ENCODE results near the gene UACA.

The UACA gene

GRCh38 chr15:70720228-70721016 is 42.9 kb downstream of the UACA start:
- H3K27me3 ChIP-seq (ENCODE audit: low read depth, low read length), result no peaks in the 10 kb centered on the region
- H3K4me3 ChIP-seq (ENCODE audit: low read depth in 1 of 2, low read length in 2 of 2), result no peak overlapping the region
- no peaks in the 10 kb centered on the region for H3K36me3 ChIP-seq (ENCODE audit: control insufficient read depth in 1 of 2, insufficient read depth in 2 of 2, low read length in 2 of 2)
- H3K9me3 ChIP-seq (ENCODE audit: control insufficient read depth in 1 of 2, low read length in 2 of 2), result no peaks in the 10 kb centered on the region
- peaks cover 0 to 27% of the 10 kb centered on the region in 2 donors for H3K4me1 ChIP-seq (ENCODE audit: control insufficient read depth in 1 of 2, insufficient read depth in 2 of 2, low read length in 2 of 2)
- no peak overlapping the region for H3K27ac ChIP-seq (ENCODE audit: low read length)

GRCh38 chr15:70717237-70717793 is 46.0 kb downstream of the UACA start:
- H3K36me3 ChIP-seq (ENCODE audit: control insufficient read depth in 1 of 2, insufficient read depth in 2 of 2, low read length in 2 of 2), result no peaks in the 10 kb centered on the region
- no peak overlapping the region for H3K27ac ChIP-seq (ENCODE audit: low read length)
- H3K4me1 ChIP-seq (ENCODE audit: control insufficient read depth in 1 of 2, insufficient read depth in 2 of 2, low read length in 2 of 2), result peaks cover 18 to 52% of the 10 kb centered on the region in 2 donors
- H3K27me3 ChIP-seq (ENCODE audit: low read depth, low read length), result no peaks in the 10 kb centered on the region
- no peak overlapping the region for H3K4me3 ChIP-seq (ENCODE audit: low read depth in 1 of 2, low read length in 2 of 2)
- H3K9me3 ChIP-seq (ENCODE audit: control insufficient read depth in 1 of 2, low read length in 2 of 2), result no peaks in the 10 kb centered on the region

- no peaks in the 10 kb centered on the region for H3K36me3 ChIP-seq (ENCODE audit: control insufficient read depth in 1 of 2, insufficient read depth in 2 of 2, low read length in 2 of 2)
- no peak overlapping the region for H3K4me3 ChIP-seq (ENCODE audit: low read depth in 1 of 2, low read length in 2 of 2)
- no peaks in the 10 kb centered on the region for H3K27me3 ChIP-seq (ENCODE audit: low read depth, low read length)
- peaks cover 18 to 52% of the 10 kb centered on the region in 2 donors for H3K4me1 ChIP-seq (ENCODE audit: control insufficient read depth in 1 of 2, insufficient read depth in 2 of 2, low read length in 2 of 2)
- no peaks in the 10 kb centered on the region for H3K9me3 ChIP-seq (ENCODE audit: control insufficient read depth in 1 of 2, low read length in 2 of 2)
- no peak overlapping the region for H3K27ac ChIP-seq (ENCODE audit: low read length)
These were observed 47.4 kb downstream of the UACA start for GRCh38 chr15:70715840-70716485.

- H3K36me3 ChIP-seq (ENCODE audit: control insufficient read depth in 1 of 2, insufficient read depth in 2 of 2, low read length in 2 of 2), result no peaks in the 10 kb centered on the region
- peak overlapping the region; percentile 8 to 17 for H3K4me3 ChIP-seq (ENCODE audit: low read depth in 1 of 2, low read length in 2 of 2)
- H3K9me3 ChIP-seq (ENCODE audit: control insufficient read depth in 1 of 2, low read length in 2 of 2), result no peaks in the 10 kb centered on the region
- peaks cover 18 to 46% of the 10 kb centered on the region in 2 donors for H3K4me1 ChIP-seq (ENCODE audit: control insufficient read depth in 1 of 2, insufficient read depth in 2 of 2, low read length in 2 of 2)
- no peaks in the 10 kb centered on the region for H3K27me3 ChIP-seq (ENCODE audit: low read depth, low read length)
- peak overlapping the region; percentile 41 for H3K27ac ChIP-seq (ENCODE audit: low read length)
These were observed 48.8 kb downstream of the UACA start for GRCh38 chr15:70714565-70714964.

GRCh38 chr15:70714015-70714414 is 49.3 kb downstream of the UACA start:
- peak overlapping the region; percentile 41 for H3K27ac ChIP-seq (ENCODE audit: low read length)
- H3K4me1 ChIP-seq (ENCODE audit: control insufficient read depth in 1 of 2, insufficient read depth in 2 of 2, low read length in 2 of 2), result peaks cover 18 to 46% of the 10 kb centered on the region in 2 donors
- no peaks in the 10 kb centered on the region for H3K36me3 ChIP-seq (ENCODE audit: control insufficient read depth in 1 of 2, insufficient read depth in 2 of 2, low read length in 2 of 2)
- H3K27me3 ChIP-seq (ENCODE audit: low read depth, low read length), result no peaks in the 10 kb centered on the region
- no peaks in the 10 kb centered on the region for H3K9me3 ChIP-seq (ENCODE audit: control insufficient read depth in 1 of 2, low read length in 2 of 2)
- H3K4me3 ChIP-seq (ENCODE audit: low read depth in 1 of 2, low read length in 2 of 2), result peak overlapping the region; percentile 8 to 17

GRCh38 chr15:70712271-70712670 is 51.1 kb downstream of the UACA start:
- Histone ChIP-seq H3K36me3 (ENCODE audit: control insufficient read depth in 1 of 2, insufficient read depth in 2 of 2, low read length in 2 of 2) (no peaks in the 10 kb centered on the region), H3K9me3 (ENCODE audit: control insufficient read depth in 1 of 2, low read length in 2 of 2) (no peaks in the 10 kb centered on the region), H3K4me3 (ENCODE audit: low read depth in 1 of 2, low read length in 2 of 2) (no peak overlapping the region), H3K27ac (ENCODE audit: low read length) (no peak overlapping the region), H3K27me3 (ENCODE audit: low read depth, low read length) (no peaks in the 10 kb centered on the region), H3K4me1 (ENCODE audit: control insufficient read depth in 1 of 2, insufficient read depth in 2 of 2, low read length in 2 of 2) (peaks cover 18 to 39% of the 10 kb centered on the region in 2 donors)

- Histone ChIP-seq H3K9me3 (ENCODE audit: control insufficient read depth in 1 of 2, low read length in 2 of 2) (no peaks in the 10 kb centered on the region), H3K36me3 (ENCODE audit: control insufficient read depth in 1 of 2, insufficient read depth in 2 of 2, low read length in 2 of 2) (no peaks in the 10 kb centered on the region), H3K27ac (ENCODE audit: low read length) (no peak overlapping the region), H3K4me3 (ENCODE audit: low read depth in 1 of 2, low read length in 2 of 2) (no peak overlapping the region), H3K27me3 (ENCODE audit: low read depth, low read length) (no peaks in the 10 kb centered on the region), H3K4me1 (ENCODE audit: control insufficient read depth in 1 of 2, insufficient read depth in 2 of 2, low read length in 2 of 2) (peaks cover 18 to 27% of the 10 kb centered on the region in 2 donors)
These were observed 52.6 kb downstream of the UACA start for GRCh38 chr15:70710714-70711113.

GRCh38 chr15:70708839-70709238 is 54.5 kb downstream of the UACA start:
- no peaks in the 10 kb centered on the region for H3K36me3 ChIP-seq (ENCODE audit: control insufficient read depth in 1 of 2, insufficient read depth in 2 of 2, low read length in 2 of 2)
- no peaks in the 10 kb centered on the region for H3K27me3 ChIP-seq (ENCODE audit: low read depth, low read length)
- H3K4me1 ChIP-seq (ENCODE audit: control insufficient read depth in 1 of 2, insufficient read depth in 2 of 2, low read length in 2 of 2), result peaks cover 7 to 10% of the 10 kb centered on the region in 2 donors
- no peak overlapping the region for H3K4me3 ChIP-seq (ENCODE audit: low read depth in 1 of 2, low read length in 2 of 2)
- no peak overlapping the region for H3K27ac ChIP-seq (ENCODE audit: low read length)
- H3K9me3 ChIP-seq (ENCODE audit: control insufficient read depth in 1 of 2, low read length in 2 of 2), result no peaks in the 10 kb centered on the region

GRCh38 chr15:70707686-70708300 is 55.6 kb downstream of the UACA start:
- H3K27me3 ChIP-seq (ENCODE audit: low read depth, low read length), result no peaks in the 10 kb centered on the region
- peaks cover 0 to 8% of the 10 kb centered on the region in 2 donors for H3K4me1 ChIP-seq (ENCODE audit: control insufficient read depth in 1 of 2, insufficient read depth in 2 of 2, low read length in 2 of 2)
- no peak overlapping the region for H3K4me3 ChIP-seq (ENCODE audit: low read depth in 1 of 2, low read length in 2 of 2)

GRCh38 chr15:70704731-70705130 is 58.6 kb downstream of the UACA start:
- Histone ChIP-seq H3K27ac (ENCODE audit: low read length) (no peak overlapping the region), H3K9me3 (ENCODE audit: control insufficient read depth in 1 of 2, low read length in 2 of 2) (no peaks in the 10 kb centered on the region), H3K27me3 (ENCODE audit: low read depth, low read length) (no peaks in the 10 kb centered on the region), H3K4me1 (ENCODE audit: control insufficient read depth in 1 of 2, insufficient read depth in 2 of 2, low read length in 2 of 2) (peaks cover 3 to 9% of the 10 kb centered on the region in 2 donors), H3K4me3 (ENCODE audit: low read depth in 1 of 2, low read length in 2 of 2) (no peak overlapping the region), H3K36me3 (ENCODE audit: control insufficient read depth in 1 of 2, insufficient read depth in 2 of 2, low read length in 2 of 2) (no peaks in the 10 kb centered on the region)

More at GRCh38 chr15:70707686-70708300, 55.6 kb downstream of the UACA start:
- Histone ChIP-seq H3K9me3 (ENCODE audit: control insufficient read depth in 1 of 2, low read length in 2 of 2) (no peaks in the 10 kb centered on the region), H3K36me3 (ENCODE audit: control insufficient read depth in 1 of 2, insufficient read depth in 2 of 2, low read length in 2 of 2) (no peaks in the 10 kb centered on the region), H3K27ac (ENCODE audit: low read length) (no peak overlapping the region)

- Histone ChIP-seq H3K4me3 (ENCODE audit: low read depth in 1 of 2, low read length in 2 of 2) (no peak overlapping the region), H3K9me3 (ENCODE audit: control insufficient read depth in 1 of 2, low read length in 2 of 2) (no peaks in the 10 kb centered on the region), H3K36me3 (ENCODE audit: control insufficient read depth in 1 of 2, insufficient read depth in 2 of 2, low read length in 2 of 2) (no peaks in the 10 kb centered on the region), H3K4me1 (ENCODE audit: control insufficient read depth in 1 of 2, insufficient read depth in 2 of 2, low read length in 2 of 2) (peaks cover 7 to 12% of the 10 kb centered on the region in 2 donors), H3K27ac (ENCODE audit: low read length) (no peak overlapping the region), H3K27me3 (ENCODE audit: low read depth, low read length) (no peaks in the 10 kb centered on the region)
These were observed 59.2 kb downstream of the UACA start for GRCh38 chr15:70704166-70704565.

Data from muscle layer of duodenum (tissue), 2 donors.